ENCODE results near the gene CA6.

CA6 gene

GRCh38 chr1:8984990-8985389 lies 39.3 kb downstream of the CA6 start:
- no peak for TF ChIP-seq ZBTB7A (IDR thresholded peaks at IDR 0.05; ENCODE audit: low read depth)
- TF ChIP-seq RAD21 (IDR thresholded peaks at IDR 0.05; ENCODE audit: low read depth): no peak
- TF ChIP-seq MAX (IDR thresholded peaks at IDR 0.05): no peak
- no peak for TF ChIP-seq EP300 (IDR thresholded peaks at IDR 0.05; ENCODE audit: borderline replicate concordance)
- no peak for TF ChIP-seq TAF1 (IDR thresholded peaks at IDR 0.05; ENCODE audit: low read depth)
- TF ChIP-seq YY1 (IDR thresholded peaks at IDR 0.05; ENCODE audit: low read depth): no peak
- no peak for TF ChIP-seq TCF12 (IDR thresholded peaks at IDR 0.05; ENCODE audit: low read depth)
- TF ChIP-seq CEBPB (IDR thresholded peaks at IDR 0.05): no peak
- no peak for TF ChIP-seq REST (IDR thresholded peaks at IDR 0.05; ENCODE audit: low read depth)
- TF ChIP-seq EGR1 (IDR thresholded peaks at IDR 0.05): no peak
- TF ChIP-seq USF1 (IDR thresholded peaks at IDR 0.05): no peak
- no peak for TF ChIP-seq TEAD4 (IDR thresholded peaks at IDR 0.05)
- no peak for TF ChIP-seq FOXM1 (IDR thresholded peaks at IDR 0.05; ENCODE audit: borderline replicate concordance, low read depth)
- TF ChIP-seq CREB1 (IDR thresholded peaks at IDR 0.05; ENCODE audit: low read depth): no peak
- no peak for TF ChIP-seq NFIC (IDR thresholded peaks at IDR 0.05)

- TF ChIP-seq NFIC (IDR thresholded peaks at IDR 0.05): peak; percentile 69
- no peak for TF ChIP-seq MAX (IDR thresholded peaks at IDR 0.05)
Observed at GRCh38 chr1:8985915-8986813, 40.5 kb downstream of the CA6 start.

- no peak for TF ChIP-seq TEAD4 (IDR thresholded peaks at IDR 0.05)
- no peak for TF ChIP-seq RAD21 (IDR thresholded peaks at IDR 0.05; ENCODE audit: low read depth)
- no peak for TF ChIP-seq TAF1 (IDR thresholded peaks at IDR 0.05; ENCODE audit: low read depth)
- no peak for TF ChIP-seq CREB1 (IDR thresholded peaks at IDR 0.05; ENCODE audit: low read depth)
- no peak for TF ChIP-seq FOXM1 (IDR thresholded peaks at IDR 0.05; ENCODE audit: borderline replicate concordance, low read depth)
- TF ChIP-seq NFIC (IDR thresholded peaks at IDR 0.05): no peak
- TF ChIP-seq YY1 (IDR thresholded peaks at IDR 0.05; ENCODE audit: low read depth): no peak
- TF ChIP-seq EGR1 (IDR thresholded peaks at IDR 0.05): no peak
- TF ChIP-seq ZBTB7A (IDR thresholded peaks at IDR 0.05; ENCODE audit: low read depth): no peak
- TF ChIP-seq EP300 (IDR thresholded peaks at IDR 0.05; ENCODE audit: borderline replicate concordance): no peak
- TF ChIP-seq REST (IDR thresholded peaks at IDR 0.05; ENCODE audit: low read depth): no peak
- no peak for TF ChIP-seq USF1 (IDR thresholded peaks at IDR 0.05)
- no peak for TF ChIP-seq CEBPB (IDR thresholded peaks at IDR 0.05)
- TF ChIP-seq MAX (IDR thresholded peaks at IDR 0.05): no peak
- no peak for TF ChIP-seq TCF12 (IDR thresholded peaks at IDR 0.05; ENCODE audit: low read depth)
Observed at GRCh38 chr1:8986814-8987190, 41.1 kb downstream of the CA6 start.

- TF ChIP-seq RAD21 (IDR thresholded peaks at IDR 0.05; ENCODE audit: low read depth) (peak; percentile 85), EGR1 (IDR thresholded peaks at IDR 0.05) (no peak)
Observed at GRCh38 chr1:8987881-8988617, 42.4 kb downstream of the CA6 start.

- TF ChIP-seq EGR1 (IDR thresholded peaks at IDR 0.05): no peak
- no peak for TF ChIP-seq EP300 (IDR thresholded peaks at IDR 0.05; ENCODE audit: borderline replicate concordance)
- TF ChIP-seq TEAD4 (IDR thresholded peaks at IDR 0.05): no peak
- TF ChIP-seq TCF12 (IDR thresholded peaks at IDR 0.05; ENCODE audit: low read depth): no peak
- TF ChIP-seq MAX (IDR thresholded peaks at IDR 0.05): no peak
- TF ChIP-seq YY1 (IDR thresholded peaks at IDR 0.05; ENCODE audit: low read depth): no peak
- TF ChIP-seq REST (IDR thresholded peaks at IDR 0.05; ENCODE audit: low read depth): no peak
- no peak for TF ChIP-seq CEBPB (IDR thresholded peaks at IDR 0.05)
- no peak for TF ChIP-seq CREB1 (IDR thresholded peaks at IDR 0.05; ENCODE audit: low read depth)
- no peak for TF ChIP-seq ZBTB7A (IDR thresholded peaks at IDR 0.05; ENCODE audit: low read depth)
- TF ChIP-seq USF1 (IDR thresholded peaks at IDR 0.05): no peak
- no peak for TF ChIP-seq TAF1 (IDR thresholded peaks at IDR 0.05; ENCODE audit: low read depth)
- TF ChIP-seq RAD21 (IDR thresholded peaks at IDR 0.05; ENCODE audit: low read depth): no peak
- no peak for TF ChIP-seq FOXM1 (IDR thresholded peaks at IDR 0.05; ENCODE audit: borderline replicate concordance, low read depth)
- no peak for TF ChIP-seq NFIC (IDR thresholded peaks at IDR 0.05)
Observed at GRCh38 chr1:8988618-8988967, 42.9 kb downstream of the CA6 start.
